ENCODE results near the gene PIEZO2.
"Not testable (repeated sequence)": the region's sequence is repeated elsewhere in the genome, so short reads cannot be mapped to it uniquely, and the experiment has no call there.

PIEZO2 gene

DNA sequence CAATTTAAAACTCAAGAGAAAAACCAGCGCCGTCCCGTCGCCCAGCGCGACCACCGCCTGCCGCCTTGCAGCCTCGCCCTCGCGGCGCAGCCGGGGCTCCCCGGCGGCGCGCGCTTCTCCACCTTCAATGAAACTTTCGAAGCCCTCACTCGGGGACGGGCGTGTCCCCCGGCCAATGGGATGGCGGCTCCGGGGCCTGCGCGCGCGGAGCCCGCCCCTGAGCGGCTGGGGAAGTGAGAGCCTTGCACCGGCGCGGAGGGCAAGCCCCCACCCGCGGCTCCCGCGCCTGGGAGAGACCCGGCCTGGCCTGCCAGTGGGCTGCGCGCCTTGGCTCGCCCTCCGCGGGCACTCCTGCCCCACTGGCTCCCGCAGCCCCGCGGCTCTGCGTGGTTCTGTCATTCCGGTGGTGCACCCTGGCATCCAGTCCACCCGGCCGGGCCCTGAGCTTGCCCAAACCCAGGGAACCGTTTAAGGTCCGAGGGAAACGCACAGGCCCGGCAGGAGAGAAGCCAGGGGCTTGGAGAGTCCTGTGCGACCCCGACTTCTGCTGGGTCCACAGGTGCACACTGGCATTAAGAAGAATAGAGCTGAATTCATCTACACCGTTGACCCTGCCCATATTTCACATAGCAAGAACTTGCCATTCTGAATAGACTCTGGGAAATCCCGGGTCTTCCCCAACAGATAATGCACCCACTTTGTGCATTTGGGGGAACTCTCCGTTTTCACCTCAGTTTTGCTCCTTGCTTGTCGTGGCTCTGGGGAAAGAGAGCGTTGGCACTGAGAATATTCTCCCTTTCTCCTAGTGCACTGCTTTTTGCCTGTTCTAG, at the start of gene PIEZO2:
TSS of gene PIEZO2 (minus strand) at position 129 of the 830 bp plus-strand sequence. CDS start 981 bp downstream, outside the sequence.
- FAIRE-seq (no peak), DNase-seq (ENCODE audit: extremely low spot score, insufficient read length, low read depth) (peak; percentile 43)

DNA sequence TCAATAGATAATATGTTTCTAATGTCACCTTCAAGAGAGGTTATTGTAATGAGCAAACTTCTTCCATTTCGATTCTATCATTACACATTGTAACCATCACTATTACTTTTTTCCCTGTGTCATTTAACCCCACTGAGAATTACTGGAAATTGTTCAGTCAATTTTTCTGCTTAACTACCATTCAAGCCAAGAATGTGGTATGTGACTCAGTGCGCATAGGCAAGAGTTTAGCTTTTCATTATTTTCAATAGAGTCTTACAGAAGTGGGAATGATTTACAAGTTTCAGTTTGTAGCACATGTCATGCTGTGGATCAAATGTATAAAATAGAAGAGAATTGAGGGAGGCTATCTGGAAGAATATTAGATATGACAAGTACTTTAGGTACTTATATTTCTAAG, 34.3 kb upstream of the PIEZO2 start:
- no peak for DNase-seq (ENCODE audit: extremely low spot score, insufficient read length, low read depth)
- no peak for FAIRE-seq

DNA sequence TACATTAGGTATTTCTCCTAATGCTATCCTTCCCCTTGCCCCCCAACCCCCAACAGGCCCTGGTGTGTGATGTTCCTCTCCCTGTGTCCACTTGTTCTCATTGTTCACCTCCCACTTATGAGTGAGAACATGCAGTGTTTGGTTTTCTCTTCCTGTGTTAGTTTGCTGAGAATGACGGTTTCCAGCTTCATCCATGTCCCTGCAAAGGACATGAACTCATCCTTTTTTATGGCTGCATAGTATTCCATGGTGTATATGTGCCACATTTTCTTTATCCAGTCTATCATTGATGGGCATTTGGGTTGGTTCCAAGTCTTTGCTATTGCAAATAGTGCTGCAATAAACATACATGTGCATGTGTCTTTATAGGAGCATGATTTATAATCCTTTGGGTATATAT, 32.3 kb upstream of the PIEZO2 start:
- not testable (repeated sequence) for DNase-seq (ENCODE audit: extremely low spot score, insufficient read length, low read depth); FAIRE-seq

- no peak for FAIRE-seq
- no peak for DNase-seq (ENCODE audit: extremely low spot score, insufficient read length, low read depth)
Observed at GRCh38 chr18:11179959-11180519, 30.7 kb upstream of the PIEZO2 start.

DNA sequence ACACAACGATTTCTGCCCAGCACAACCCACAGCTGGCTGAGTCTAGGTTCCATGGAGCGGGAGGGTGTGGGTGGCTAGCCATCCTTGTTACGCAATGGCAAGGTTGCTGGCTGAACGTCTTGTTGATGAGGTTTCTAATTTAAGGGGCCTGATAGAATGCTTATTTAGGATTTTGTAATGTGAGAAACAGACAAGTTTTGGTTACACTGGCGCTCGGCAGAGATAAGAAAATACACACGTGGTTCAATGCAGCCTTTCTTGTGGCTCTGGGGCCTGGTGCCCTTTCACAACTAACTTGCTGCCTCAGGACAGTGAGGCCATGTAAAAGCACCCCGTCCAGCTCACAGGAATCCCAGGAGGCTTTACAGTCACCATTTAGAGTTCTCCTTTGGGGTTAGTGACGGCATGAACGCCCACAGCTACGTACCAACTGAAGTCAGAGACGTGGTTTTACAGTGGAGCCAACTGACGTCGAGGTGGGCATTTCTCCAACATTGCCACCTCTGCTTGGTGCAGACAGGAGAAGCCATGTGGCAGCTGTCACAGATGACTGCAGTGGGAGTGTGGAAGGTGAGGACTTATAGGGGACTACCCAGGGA, 29.7 kb upstream of the PIEZO2 start:
- FAIRE-seq, result no peak

GRCh38 chr18:11177382-11177781, 28.0 kb upstream of the PIEZO2 start:
- FAIRE-seq (no peak), DNase-seq (ENCODE audit: extremely low spot score, insufficient read length, low read depth) (no peak)

More for the DNA sequence above, 29.7 kb upstream of the PIEZO2 start:
- no peak for DNase-seq (ENCODE audit: extremely low spot score, insufficient read length, low read depth)

DNA sequence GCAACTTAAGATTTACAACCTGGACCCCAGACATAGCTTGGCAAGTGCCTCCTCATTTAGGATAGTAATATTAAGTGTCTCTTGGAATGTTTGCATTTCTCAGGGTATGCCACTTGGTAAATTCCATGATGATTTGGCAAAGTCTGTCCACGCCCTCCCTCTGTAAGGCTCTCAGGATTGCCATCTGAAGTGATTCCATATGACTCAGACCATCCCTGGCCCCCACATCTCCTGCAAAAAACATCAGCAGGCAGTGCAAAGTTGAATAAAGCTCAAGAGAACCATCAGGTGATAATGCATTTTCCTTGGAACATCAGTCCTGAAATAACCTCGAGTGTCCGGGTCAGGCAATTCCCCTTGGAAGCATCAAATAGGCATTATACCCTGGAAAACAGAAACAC, 27.1 kb upstream of the PIEZO2 start:
- no peak for FAIRE-seq

GRCh38 chr18:11175266-11175979, 26.1 kb upstream of the PIEZO2 start:
- DNase-seq (ENCODE audit: extremely low spot score, insufficient read length, low read depth) (no peak), FAIRE-seq (no peak)

More for the DNA sequence above, 27.1 kb upstream of the PIEZO2 start:
- DNase-seq (ENCODE audit: extremely low spot score, insufficient read length, low read depth), result no peak

- DNase-seq (ENCODE audit: extremely low spot score, insufficient read length, low read depth); FAIRE-seq: not testable (repeated sequence)
Observed at GRCh38 chr18:11174179-11174578, 24.8 kb upstream of the PIEZO2 start.

GRCh38 chr18:11167778-11168177, 18.4 kb upstream of the PIEZO2 start:
- no peak for DNase-seq (ENCODE audit: extremely low spot score, insufficient read length, low read depth)
- no peak for FAIRE-seq

DNA sequence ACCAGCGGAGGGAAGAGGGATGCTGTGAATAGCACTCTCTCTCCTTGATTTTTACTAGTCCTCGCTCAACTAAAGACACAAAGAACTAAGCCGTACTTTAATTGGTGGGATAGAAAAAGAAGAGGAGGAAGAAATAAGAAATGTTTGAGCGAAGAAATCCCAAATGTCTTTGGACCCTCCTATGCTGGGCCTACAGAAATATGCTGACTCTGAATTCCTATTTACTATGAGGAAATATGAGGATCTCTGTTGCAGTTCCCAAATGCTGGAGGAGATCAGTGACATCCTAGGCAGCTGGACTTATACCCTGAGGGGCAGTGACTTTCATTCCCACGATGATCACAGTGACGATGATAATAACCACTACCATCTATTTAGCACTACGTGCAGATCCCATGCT, 16.6 kb upstream of the PIEZO2 start:
- DNase-seq (ENCODE audit: extremely low spot score, insufficient read length, low read depth) (no peak), FAIRE-seq (no peak)

DNA sequence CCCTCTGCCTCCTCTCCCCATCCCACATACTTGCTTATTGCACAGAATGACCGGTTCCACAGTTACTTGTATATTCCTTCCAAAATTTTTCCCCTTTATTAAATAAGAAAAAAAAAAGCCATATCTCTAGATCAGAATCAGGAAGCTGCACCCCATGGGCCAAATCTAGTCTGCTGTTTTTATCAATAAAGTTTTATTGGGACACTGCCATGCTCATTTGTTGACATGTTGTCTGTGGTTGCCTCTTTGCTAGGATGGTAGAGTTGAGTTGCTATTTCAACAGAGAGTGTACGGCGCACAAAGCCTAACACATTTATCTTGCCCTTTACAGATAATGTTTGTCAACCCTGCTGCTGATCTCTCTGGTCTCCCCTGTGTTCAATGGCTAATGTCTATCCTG, 15.8 kb upstream of the PIEZO2 start:
- FAIRE-seq (no peak), DNase-seq (ENCODE audit: extremely low spot score, insufficient read length, low read depth) (no peak)

DNA sequence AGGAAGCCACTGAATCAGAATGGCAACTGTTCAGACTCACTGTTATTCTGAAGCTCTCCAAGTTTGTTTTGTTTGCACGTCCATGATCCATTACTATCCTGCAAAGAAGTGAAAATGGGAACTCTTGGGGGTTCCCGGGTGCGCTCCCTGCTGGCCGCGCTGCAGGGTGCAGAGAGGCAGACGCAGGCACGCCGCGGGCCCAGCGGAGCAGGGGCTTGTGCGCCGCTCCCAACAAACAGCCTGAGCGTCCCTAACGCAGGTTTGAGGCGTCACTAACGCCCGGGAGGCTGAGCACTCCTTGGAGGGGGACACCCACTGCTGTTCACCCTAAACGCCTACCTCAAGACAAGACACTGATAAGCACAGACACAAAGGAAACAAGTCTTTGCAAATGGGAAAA, 14.3 kb upstream of the PIEZO2 start:
- DNase-seq (ENCODE audit: extremely low spot score, insufficient read length, low read depth), result no peak
- no peak for FAIRE-seq

DNA sequence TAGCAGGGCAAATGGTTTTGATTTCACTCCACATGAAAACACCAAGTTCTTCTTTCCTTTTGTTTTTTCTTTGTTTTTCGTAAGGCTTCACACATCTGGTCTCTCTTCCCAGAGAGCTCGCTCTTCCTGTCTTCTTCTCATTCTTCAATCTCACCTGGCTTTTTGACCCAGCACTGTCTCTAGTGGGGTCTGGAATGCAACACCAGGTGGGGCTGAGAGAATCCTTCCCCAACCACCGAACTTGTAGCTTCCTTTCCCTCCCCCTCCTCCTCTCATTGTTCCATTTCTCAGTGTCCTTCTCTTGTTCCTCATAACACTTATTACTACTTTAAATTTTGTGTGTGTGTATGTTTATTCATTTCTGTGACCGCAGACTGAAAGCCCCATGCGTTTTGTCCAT, 13.5 kb upstream of the PIEZO2 start:
- DNase-seq (ENCODE audit: extremely low spot score, insufficient read length, low read depth) (no peak), FAIRE-seq (no peak)

GRCh38 chr18:11162462-11162861, 13.1 kb upstream of the PIEZO2 start:
- DNase-seq (ENCODE audit: extremely low spot score, insufficient read length, low read depth) (no peak), FAIRE-seq (no peak)

DNA sequence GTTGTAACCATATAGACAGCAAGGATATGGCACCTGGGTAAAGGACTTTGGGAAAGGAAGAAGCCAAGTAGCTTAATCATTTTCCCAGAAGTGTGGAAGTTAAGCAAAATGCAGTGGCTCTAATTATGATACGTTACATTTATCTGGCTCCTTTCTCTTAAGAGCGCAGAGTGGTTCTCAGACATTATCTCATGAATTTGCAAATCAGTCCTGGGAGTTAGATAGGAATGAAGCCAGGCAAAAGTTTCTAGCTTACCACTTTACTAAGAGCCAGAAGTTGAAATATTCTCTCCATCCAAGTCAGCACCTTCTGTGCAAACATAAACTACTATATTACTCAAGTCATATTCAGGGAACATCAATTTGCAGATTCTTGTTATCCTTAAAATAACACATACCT, 10.9 kb upstream of the PIEZO2 start:
- DNase-seq (ENCODE audit: extremely low spot score, insufficient read length, low read depth), result no peak
- no peak for FAIRE-seq

DNA sequence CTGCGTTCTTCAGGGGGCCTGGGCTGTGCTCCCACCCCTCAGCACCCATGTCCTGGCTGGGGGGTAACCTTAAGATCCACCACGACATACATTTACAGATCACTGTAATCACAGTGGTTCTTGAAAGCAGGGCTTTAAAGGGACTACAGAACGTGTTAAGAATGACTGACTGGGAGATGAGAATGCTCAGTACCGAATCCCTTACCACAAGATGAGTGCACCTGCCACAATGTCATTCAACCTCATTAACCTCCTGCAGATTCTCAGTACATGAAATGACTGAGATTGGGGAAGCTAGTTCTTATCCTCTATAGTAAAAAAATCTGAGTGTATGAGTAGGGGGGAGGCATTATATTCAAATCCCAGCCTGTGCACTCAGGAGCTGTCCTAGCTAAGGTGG, 10.5 kb upstream of the PIEZO2 start:
- DNase-seq (ENCODE audit: extremely low spot score, insufficient read length, low read depth), result no peak
- no peak for FAIRE-seq

DNA sequence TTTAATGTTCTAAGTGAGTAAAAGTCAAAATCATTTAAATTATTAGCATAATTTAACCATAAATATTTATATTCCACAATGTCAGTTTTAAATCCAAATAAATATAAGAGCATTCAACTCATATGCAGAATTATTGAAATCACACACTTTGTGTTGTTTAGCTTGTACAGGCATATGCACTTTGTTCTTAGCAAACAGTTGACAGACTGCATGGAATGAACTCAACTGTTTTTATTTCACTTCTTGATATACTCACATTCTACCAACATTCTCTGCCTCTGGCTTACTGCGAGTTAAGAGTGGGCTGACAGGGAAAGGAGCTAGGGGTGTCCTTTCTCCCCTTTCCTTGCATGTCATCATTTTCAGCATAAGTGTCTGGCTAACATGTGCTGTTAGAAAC, 7.6 kb upstream of the PIEZO2 start:
- FAIRE-seq (no peak), DNase-seq (ENCODE audit: extremely low spot score, insufficient read length, low read depth) (no peak)

GRCh38 chr18:11155034-11155759, 5.8 kb upstream of the PIEZO2 start:
- no peak for FAIRE-seq
- DNase-seq (ENCODE audit: extremely low spot score, insufficient read length, low read depth), result no peak

DNA sequence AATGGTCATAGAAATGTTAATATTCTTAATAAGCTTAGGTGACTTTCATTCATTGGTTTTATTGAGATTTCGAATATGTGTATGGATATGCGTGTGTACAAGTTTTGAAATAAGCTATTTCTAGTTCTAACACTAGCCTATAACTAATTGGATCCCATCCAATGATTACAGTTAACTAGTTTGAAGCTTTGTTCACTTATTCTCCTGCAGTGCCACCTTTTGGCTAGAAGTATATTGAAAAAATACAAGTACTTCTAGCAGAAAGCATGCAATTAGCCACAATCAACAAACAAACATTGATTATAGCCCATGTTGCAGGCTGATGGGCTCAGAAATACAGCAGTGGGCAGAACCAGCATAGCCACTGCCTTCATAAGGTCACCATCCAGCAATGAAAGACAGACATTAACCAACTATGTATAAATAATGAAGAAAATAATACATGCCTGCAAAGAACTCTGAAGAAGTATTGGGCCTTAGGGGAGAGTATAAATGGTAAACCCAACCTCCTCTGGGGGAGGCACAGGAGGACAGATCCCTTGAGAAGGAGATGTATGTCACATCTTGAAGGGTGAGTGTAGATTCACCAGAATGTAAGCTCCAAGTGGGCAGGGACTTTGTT, 5.1 kb upstream of the PIEZO2 start:
- DNase-seq (ENCODE audit: extremely low spot score, insufficient read length, low read depth), result no peak

More for the DNA sequence above, 5.1 kb upstream of the PIEZO2 start:
- peak; percentile 62 for FAIRE-seq
